ENCODE data around the gene SELENOP.

Gene SELENOP

DNA sequence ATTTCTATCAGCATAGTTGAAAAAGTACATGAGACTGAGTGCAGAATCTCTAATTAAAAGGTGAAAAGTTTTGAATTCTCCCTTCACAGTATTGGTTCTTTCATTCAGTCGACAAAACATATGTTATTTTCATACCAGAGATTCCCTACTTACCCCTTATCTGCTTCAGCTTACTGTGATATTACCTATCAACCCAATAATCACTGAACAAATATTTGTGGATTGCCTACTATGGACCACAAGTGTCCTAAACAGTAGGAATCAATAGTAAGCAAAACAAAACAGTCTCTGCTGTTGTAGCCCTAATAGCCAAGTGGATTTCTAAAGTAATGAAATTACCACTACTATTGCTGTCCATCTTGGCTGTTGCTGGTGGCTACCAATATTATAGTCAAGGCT, 43.6 kb downstream of the SELENOP start:
- no peak for TF ChIP-seq CTCF (IDR thresholded peaks at IDR 0.05; ENCODE audit: low read depth, low read length)
- DNase-seq (ENCODE audit: extremely low read depth, low read depth): no peak

DNA sequence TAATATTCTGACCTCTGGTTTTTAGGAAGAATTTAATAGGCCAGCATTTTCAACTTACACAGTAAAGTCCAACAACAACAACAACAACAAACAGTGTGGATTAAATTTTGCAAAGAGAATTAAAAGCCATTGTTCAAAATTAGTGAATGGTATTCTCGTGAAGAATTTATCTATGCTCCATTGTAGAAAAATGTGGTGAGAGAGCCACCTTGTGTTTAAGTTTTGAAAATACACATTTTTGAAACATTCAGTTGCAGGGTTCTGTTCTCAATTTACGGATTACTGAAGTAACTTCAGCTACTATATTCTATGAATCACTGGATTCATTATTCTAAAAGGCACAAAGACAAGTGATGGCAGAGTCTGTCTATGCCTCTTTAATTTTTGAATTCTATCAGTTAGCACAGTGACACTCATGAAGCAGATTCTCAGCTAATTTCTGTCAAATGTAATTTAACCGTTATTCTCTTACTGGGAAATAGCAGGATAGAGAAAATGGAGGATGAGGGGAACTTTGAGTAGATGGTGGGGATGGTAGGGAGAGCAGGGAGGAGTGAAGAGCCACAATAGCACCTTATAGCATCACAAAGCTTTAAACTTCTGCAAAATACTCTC, 44.1 kb downstream of the SELENOP start:
- DNase-seq (ENCODE audit: extremely low read depth, low read depth): peak; percentile 10
- peak; percentile 41 for TF ChIP-seq CTCF (IDR thresholded peaks at IDR 0.05; ENCODE audit: low read depth, low read length)

DNA sequence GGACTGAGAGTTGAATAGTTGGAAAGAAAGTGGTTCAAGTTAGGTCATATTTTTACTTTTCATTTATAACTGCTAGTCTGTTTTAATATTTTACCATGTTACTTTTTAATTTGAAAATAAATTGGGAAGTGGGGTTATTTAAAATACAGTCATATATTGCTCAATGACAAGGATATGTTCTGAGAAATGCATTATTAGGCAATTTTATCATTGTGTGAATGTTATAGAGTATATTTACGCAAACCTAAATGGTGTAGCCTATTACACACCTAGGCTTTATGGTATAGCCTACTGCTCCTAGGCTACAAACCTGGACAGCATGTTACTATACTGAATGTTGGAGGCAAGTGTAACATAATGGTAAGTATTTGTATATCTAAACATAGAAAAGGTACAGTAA, 49.9 kb downstream of the SELENOP start:
- no peak for TF ChIP-seq CTCF (IDR thresholded peaks at IDR 0.05; ENCODE audit: low read depth, low read length)
- no peak for DNase-seq (ENCODE audit: extremely low read depth, low read depth)

DNA sequence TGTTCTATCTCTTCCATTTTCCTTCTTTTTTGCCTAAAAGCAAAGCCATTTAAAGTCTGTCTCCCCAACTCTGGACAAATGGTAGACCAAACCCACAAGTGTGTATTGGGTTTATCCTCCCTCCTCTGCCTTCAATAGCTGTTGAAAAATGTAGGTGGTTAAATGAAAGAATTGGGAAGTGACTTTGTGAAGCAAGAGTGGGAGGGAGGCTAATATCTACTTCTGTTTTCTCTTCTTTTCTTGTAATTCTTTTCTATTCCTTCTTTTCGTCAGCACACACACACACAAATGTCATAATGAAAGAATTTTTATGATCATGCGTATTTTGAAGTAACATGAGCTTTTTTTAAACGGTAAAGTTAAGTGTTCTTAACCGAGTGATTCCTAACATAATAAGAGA, 51.3 kb downstream of the SELENOP start:
- no peak for DNase-seq (ENCODE audit: extremely low read depth, low read depth)
- TF ChIP-seq CTCF (IDR thresholded peaks at IDR 0.05; ENCODE audit: low read depth, low read length): no peak

DNA sequence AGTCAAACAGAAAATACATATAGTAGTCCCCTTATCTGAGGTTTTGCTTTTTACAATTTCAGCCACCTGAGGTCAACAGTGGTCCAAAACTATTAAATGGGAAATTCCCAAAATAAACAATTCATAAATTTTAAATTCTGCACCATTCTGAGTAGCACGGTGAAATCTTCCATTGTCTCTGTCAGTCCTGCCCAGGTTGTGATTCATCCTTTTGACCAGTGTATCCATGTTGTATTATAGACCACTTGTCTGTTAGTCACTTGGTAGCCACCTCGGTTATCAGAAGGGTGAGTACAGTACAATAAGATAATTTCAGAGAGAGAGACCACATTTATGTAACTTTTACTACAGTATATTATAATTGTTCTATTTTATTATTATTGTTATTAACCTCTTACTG, 52.2 kb downstream of the SELENOP start:
- no peak for TF ChIP-seq CTCF (IDR thresholded peaks at IDR 0.05; ENCODE audit: low read depth, low read length)
- DNase-seq (ENCODE audit: extremely low read depth, low read depth): no peak

GRCh38 chr5:42756606-42757601, 54.8 kb downstream of the SELENOP start, which contains the start of gene CCDC152:
TSS of gene CCDC152 (plus strand) at chr5:42756818. CDS start at chr5:42759122, 2,304 bp downstream.
- TF ChIP-seq CTCF (IDR thresholded peaks at IDR 0.05; ENCODE audit: low read depth, low read length): no peak
- DNase-seq (ENCODE audit: extremely low read depth, low read depth): peak; percentile 4

- no peak for DNase-seq (ENCODE audit: extremely low read depth, low read depth)
- TF ChIP-seq CTCF (IDR thresholded peaks at IDR 0.05; ENCODE audit: low read depth, low read length): no peak
Observed at GRCh38 chr5:42753099-42753498, 58.6 kb downstream of the SELENOP start.
